Fibroblast of lung (primary cell): Measurements from ENCODE around the gene ZNF174. TPM values are rescaled to one million over a fixed set of nuclear protein-coding genes. Genes with fewer than 3 reads are reported as not detected.

ENCODE experiments used
- DNase-seq, 2 donors: peaks; one replicate each; pipeline versions ENCODE4 v3.0.0 to v3.0.0-alpha.2; 2010; ENCODE audit warnings: low read depth in 2 of 2
- H2AFZ ChIP-seq: 2 replicates; pipeline ENCODE4 v1.5.1; 2012; ENCODE audit warnings: low read length, control low read depth, inconsistent platforms
- H3K27ac ChIP-seq: 2 replicates; pipeline ENCODE4 v1.5.1; 2011; ENCODE audit warnings: low read length, control low read depth; ENCODE audit not compliant: insufficient read depth
- H3K27me3 ChIP-seq: 2 replicates; pipeline ENCODE4 v1.5.1; 2011; ENCODE audit warnings: mild to moderate bottlenecking, low read length; ENCODE audit not compliant: control insufficient read depth, insufficient read depth
- H3K36me3 ChIP-seq: 2 replicates; pipeline ENCODE4 v1.5.1; 2011; ENCODE audit warnings: low read length; ENCODE audit not compliant: control insufficient read depth, insufficient read depth
- H3K4me1 ChIP-seq: 2 replicates; pipeline ENCODE4 v1.5.1; 2011; ENCODE audit warnings: low read length; ENCODE audit not compliant: control insufficient read depth, insufficient read depth; ENCODE audit errors: extremely low read depth
- H3K4me2 ChIP-seq: 2 replicates; pipeline ENCODE4 v1.5.1; 2011; ENCODE audit warnings: low read length, control low read depth; ENCODE audit not compliant: insufficient read depth; ENCODE audit errors: extremely low read depth
- H3K4me3 ChIP-seq, 4 experiments: fragments of 200-600 bp in 1 of 4; sonication (generic) in 1 of 4; replicated peaks in 1 of 4; 2 replicates each; pipeline ENCODE4 v1.5.1; 2011 to 2016; ENCODE audit warnings: low read length in 4 of 4, low read depth in 3 of 4, mild to moderate bottlenecking in 3 of 4, control low read depth in 2 of 4, inconsistent platforms in 1 of 4, mixed read lengths in 1 of 4; ENCODE audit not compliant: insufficient read depth in 1 of 4; ENCODE audit errors: control extremely low read depth in 1 of 4
- H3K79me2 ChIP-seq: 2 replicates; pipeline ENCODE4 v1.5.1; 2012; ENCODE audit warnings: mild to moderate bottlenecking, low read length, inconsistent platforms; ENCODE audit not compliant: control insufficient read depth, insufficient read depth
- H3K9ac ChIP-seq: 2 replicates; pipeline ENCODE4 v1.5.1; 2011; ENCODE audit warnings: mild to moderate bottlenecking, low read length, control low read depth; ENCODE audit not compliant: insufficient read depth
- H3K9me3 ChIP-seq: 2 replicates; pipeline ENCODE4 v1.5.1; 2012; ENCODE audit warnings: low read depth, low read length; ENCODE audit not compliant: control insufficient read depth, insufficient read depth
- H4K20me1 ChIP-seq: 2 replicates; pipeline ENCODE4 v1.5.1; 2011; ENCODE audit warnings: low read length; ENCODE audit not compliant: control insufficient read depth, insufficient read depth; ENCODE audit errors: extremely low read depth
- EZH2 ChIP-seq: IDR thresholded peaks from 2 replicates; pipeline ENCODE4 v1.5.1; 2012; ENCODE audit warnings: low read length, control low read depth, mild to moderate bottlenecking; ENCODE audit errors: missing control alignments
- polyA minus RNA-seq: library from RNA; depleted of rRNA, polyadenylated mRNA; stranded (reverse); fragments of >200 nt; gene quantifications from 2 replicates; pipeline ENCODE4 v1.2.3, GENCODE V29; 2011; ENCODE audit warnings: low replicate concordance
- polyA plus RNA-seq, 2 donors: library from polyadenylated mRNA; depleted of rRNA in 1 of 2; stranded (reverse) in 1 of 2; unstranded in 1 of 2; fragments of >200 nt; gene quantifications; 2 replicates each; pipeline ENCODE4 v1.2.1, GENCODE V29; 2011 to 2012; ENCODE audit warnings: missing spikeins in 1 of 2
- total RNA-seq: library from RNA; depleted of rRNA; stranded (reverse); fragments of >200 nt; gene quantifications from 2 replicates; pipeline ENCODE4 v1.2.1, GENCODE V29; 2014
- TF ChIP-seq, protein P1 (sequence below), 2 donors: IDR thresholded peaks in 1 of 2; conservative IDR thresholded peaks in 1 of 2; 1 replicate in 1 of 2; 2 replicates in 1 of 2; pipeline ENCODE4 v1.5.1; 2011 to 2012; ENCODE audit warnings: low read length in 2 of 2, control low read depth in 1 of 2, inconsistent platforms in 1 of 2, low read depth in 1 of 2, mild to moderate bottlenecking in 1 of 2

Gene ZNF174
- total RNA-seq = 6.7 and 9.2 TPM in 2 replicates
- 8.5 and 9.1 TPM in 2 replicates for polyA plus RNA-seq
- polyA plus RNA-seq (2012) = 7.6 and 7.8 TPM in 2 replicates
- 6.4 and 8.3 TPM in 2 replicates for polyA minus RNA-seq

DNA sequence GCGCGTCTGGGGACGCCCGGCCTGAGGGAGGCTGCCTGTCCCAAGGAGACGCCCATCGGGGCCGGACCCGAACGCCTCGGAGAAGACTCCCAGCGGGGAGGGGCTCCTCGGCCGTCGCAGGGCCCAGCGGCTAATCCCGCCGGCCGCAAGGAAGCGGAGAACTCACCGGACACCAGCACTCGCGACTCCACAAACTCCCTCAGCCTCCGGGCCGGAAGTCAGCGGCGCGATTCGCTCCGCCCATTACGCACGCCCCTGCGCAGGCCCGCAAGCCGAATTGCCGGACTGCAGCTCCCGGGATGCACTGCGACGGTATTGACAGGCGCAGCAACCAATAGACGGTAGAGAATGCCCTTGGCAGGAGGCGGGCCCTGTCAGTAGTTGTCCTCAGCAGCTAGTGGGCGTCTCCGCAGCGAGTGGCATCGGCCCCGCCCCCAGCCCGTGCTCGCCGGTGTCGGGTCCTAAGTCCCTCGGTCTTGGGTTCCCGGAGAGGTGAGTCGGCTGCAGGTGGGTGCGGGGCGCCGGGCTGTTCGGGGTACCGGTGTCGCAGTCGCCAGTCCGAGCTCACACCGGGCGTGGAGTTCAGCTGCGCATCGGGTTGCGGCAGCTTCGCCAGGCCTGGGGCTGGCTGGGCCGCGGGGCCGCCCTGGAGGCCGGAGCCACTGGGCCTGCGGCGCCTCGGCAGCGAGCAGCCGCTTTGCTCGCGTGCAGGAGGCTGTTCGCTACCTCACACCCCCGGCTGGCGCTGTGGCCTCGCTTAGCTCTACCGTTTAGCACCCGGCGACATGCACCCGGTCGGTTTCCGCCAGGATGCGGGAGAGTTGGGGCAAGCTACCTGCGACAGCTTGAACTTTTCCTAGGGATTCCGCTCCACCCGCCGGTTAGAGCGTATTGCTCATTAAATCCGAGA is at the start of gene ZNF174, which contains the start of gene ZSCAN32:
ZNF174 (plus strand) TSS at position 437 of the 910 bp plus-strand sequence. CDS start 790 bp downstream, outside the sequence.
ZSCAN32 (minus strand) TSS at position 226 of the 910 bp plus-strand sequence. CDS start 3,447 bp downstream, outside the sequence.
- Histone ChIP-seq H3K9me3 (no peaks in the 10 kb centered on the region), H4K20me1 (no peaks in the 10 kb centered on the region), H3K27ac (peak within 1 kb of the TSS; percentile 86), H3K4me2 (peak within 1 kb of the TSS; percentile 88), H3K9ac (peak within 1 kb of the TSS; percentile 87), H3K36me3 (peaks cover 9% of the 10 kb centered on the region), H3K4me3 (peak within 1 kb of the TSS; percentile 91 to 100 (median 96)), H2AFZ (peak within 1 kb of the TSS; percentile 91), H3K27me3 (no peaks in the 10 kb centered on the region), H3K4me1 (peaks cover 2% of the 10 kb centered on the region), H3K79me2 (peaks cover 12% of the 10 kb centered on the region)
- no peak for TF ChIP-seq EZH2
- TF ChIP-seq, protein P1, sequence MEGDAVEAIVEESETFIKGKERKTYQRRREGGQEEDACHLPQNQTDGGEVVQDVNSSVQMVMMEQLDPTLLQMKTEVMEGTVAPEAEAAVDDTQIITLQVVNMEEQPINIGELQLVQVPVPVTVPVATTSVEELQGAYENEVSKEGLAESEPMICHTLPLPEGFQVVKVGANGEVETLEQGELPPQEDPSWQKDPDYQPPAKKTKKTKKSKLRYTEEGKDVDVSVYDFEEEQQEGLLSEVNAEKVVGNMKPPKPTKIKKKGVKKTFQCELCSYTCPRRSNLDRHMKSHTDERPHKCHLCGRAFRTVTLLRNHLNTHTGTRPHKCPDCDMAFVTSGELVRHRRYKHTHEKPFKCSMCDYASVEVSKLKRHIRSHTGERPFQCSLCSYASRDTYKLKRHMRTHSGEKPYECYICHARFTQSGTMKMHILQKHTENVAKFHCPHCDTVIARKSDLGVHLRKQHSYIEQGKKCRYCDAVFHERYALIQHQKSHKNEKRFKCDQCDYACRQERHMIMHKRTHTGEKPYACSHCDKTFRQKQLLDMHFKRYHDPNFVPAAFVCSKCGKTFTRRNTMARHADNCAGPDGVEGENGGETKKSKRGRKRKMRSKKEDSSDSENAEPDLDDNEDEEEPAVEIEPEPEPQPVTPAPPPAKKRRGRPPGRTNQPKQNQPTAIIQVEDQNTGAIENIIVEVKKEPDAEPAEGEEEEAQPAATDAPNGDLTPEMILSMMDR (conservative IDR thresholded peaks at IDR 0.05 in 1 of 2, IDR thresholded peaks at IDR 0.05 in 1 of 2; ENCODE audit: low read depth in 1 of 2, low read length in 2 of 2) = no peak
- DNase-seq = peak; percentile 99

- H4K20me1 ChIP-seq = no peaks in the 10 kb centered on the region
- no peak within 1 kb of the TSS for H3K9ac ChIP-seq
- no peaks in the 10 kb centered on the region for H3K79me2 ChIP-seq
- H3K27me3 ChIP-seq = no peaks in the 10 kb centered on the region
- H3K27ac ChIP-seq = no peak within 1 kb of the TSS
- no peak within 1 kb of the TSS for H3K4me3 ChIP-seq
- no peak for DNase-seq
- TF ChIP-seq EZH2 = no peak
- TF ChIP-seq, protein P1 (conservative IDR thresholded peaks at IDR 0.05 in 1 of 2, IDR thresholded peaks at IDR 0.05 in 1 of 2; ENCODE audit: low read depth in 1 of 2, low read length in 2 of 2) = no peak
- H3K4me2 ChIP-seq = no peak within 1 kb of the TSS
- no peak within 1 kb of the TSS for H2AFZ ChIP-seq
- H3K9me3 ChIP-seq = no peaks in the 10 kb centered on the region
- no peaks in the 10 kb centered on the region for H3K36me3 ChIP-seq
- H3K4me1 ChIP-seq = no peaks in the 10 kb centered on the region
These were observed 45.4 kb upstream of the ZNF174 start, which contains the start of gene OR2C1 for GRCh38 chr16:3355589-3355988. Gene OR2C1 (plus strand): TSS chr16:3355889. CDS start chr16:3355941, 52 bp downstream.

DNA sequence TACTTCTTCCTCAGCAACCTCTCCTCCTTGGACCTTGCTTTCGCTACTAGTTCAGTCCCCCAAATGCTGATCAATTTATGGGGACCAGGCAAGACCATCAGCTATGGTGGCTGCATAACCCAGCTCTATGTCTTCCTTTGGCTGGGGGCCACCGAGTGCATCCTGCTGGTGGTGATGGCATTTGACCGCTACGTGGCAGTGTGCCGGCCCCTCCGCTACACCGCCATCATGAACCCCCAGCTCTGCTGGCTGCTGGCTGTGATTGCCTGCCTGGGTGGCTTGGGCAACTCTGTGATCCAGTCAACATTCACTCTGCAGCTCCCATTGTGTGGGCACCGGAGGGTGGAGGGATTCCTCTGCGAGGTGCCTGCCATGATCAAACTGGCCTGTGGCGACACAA is 44.9 kb upstream of the ZNF174 start:
- no peak overlapping the region for H2AFZ ChIP-seq
- H3K4me2 ChIP-seq = no peak overlapping the region
- TF ChIP-seq, protein P1 (conservative IDR thresholded peaks at IDR 0.05 in 1 of 2, IDR thresholded peaks at IDR 0.05 in 1 of 2; ENCODE audit: low read depth in 1 of 2, low read length in 2 of 2) = no peak
- no peak for TF ChIP-seq EZH2
- H3K27me3 ChIP-seq = no peaks in the 10 kb centered on the region
- no peaks in the 10 kb centered on the region for H3K79me2 ChIP-seq
- DNase-seq = no peak
- H3K4me1 ChIP-seq = no peaks in the 10 kb centered on the region
- H3K4me3 ChIP-seq = no peak overlapping the region
- H3K36me3 ChIP-seq = no peaks in the 10 kb centered on the region
- no peak overlapping the region for H3K9ac ChIP-seq
- H4K20me1 ChIP-seq = no peaks in the 10 kb centered on the region
- no peak overlapping the region for H3K27ac ChIP-seq
- no peaks in the 10 kb centered on the region for H3K9me3 ChIP-seq
